Measurements from ENCODE around the gene UBE2I. TPM values are rescaled to one million over a fixed set of nuclear protein-coding genes. Genes with fewer than 3 reads are reported as not detected.

The UBE2I gene
- total and polyA plus RNA-seq, 2 of the 4 experiments (the other 2 are of a cell fraction) = 30.8 to 140 TPM

GRCh38 chr16:1261131-1261892, 48.1 kb upstream of the UBE2I start:
- intact Hi-C loops (cut with micrococcal nuclease) = no loop called here
- no peak overlapping the region for H3K27ac ChIP-seq (ENCODE audit: insufficient read depth, low read length)
- BruUV-seq (replicated peaks) = no TSS peak
- peak overlapping the region; percentile 28 for H2AK9ac ChIP-seq (replicated peaks; ENCODE audit: low read depth, low read length, poor library complexity)
- H2AK5ac ChIP-seq (ENCODE audit: low read depth, low read length) = no peak overlapping the region
- no peak overlapping the region for H3K9ac ChIP-seq (ENCODE audit: low read depth, low read length)
- no peak overlapping the region for H2BK15ac ChIP-seq (ENCODE audit: low read depth, low read length)
- in situ Hi-C loops (cut with MboI; ENCODE audit: low sequenced_read_pairs) = no loop called here
- H3K36me3 ChIP-seq (ENCODE audit: control insufficient read depth, insufficient read depth, low read length) = no peaks in the 10 kb centered on the region
- H4K5ac ChIP-seq (ENCODE audit: low read depth, low read length) = no peak overlapping the region
- DNase-seq (no peak), ATAC-seq (ENCODE audit: low read depth) (no peak)
- H4K20me1 ChIP-seq (ENCODE audit: insufficient read depth, low read length) = no peaks in the 10 kb centered on the region; the same call in 1 of the 2 replicates
- H3K4me1 ChIP-seq (ENCODE audit: control insufficient read depth, insufficient read depth, low read length) = no peaks in the 10 kb centered on the region
- H3K79me1 ChIP-seq (ENCODE audit: low read depth in 1 of 2, low read length in 2 of 2) = no peaks in the 10 kb centered on the region
- H3K27me3 ChIP-seq (ENCODE audit: control insufficient read depth, insufficient read depth, low read length) = peaks cover 40% of the 10 kb centered on the region
- no peak overlapping the region for H4K91ac ChIP-seq (ENCODE audit: insufficient read depth, low read depth, low read length)
- CTCF ChIA-PET = no interaction called here
- H2BK120ac ChIP-seq (ENCODE audit: low read depth, low read length) = no peak overlapping the region
- 4% methylated on average over 18 of the region's 47 CpGs; no CpG with 5 or more reads in 1 of the 2 experiments for WGBS, 2 experiments (ENCODE audit: extremely low coverage in 2 of 2, insufficient read length in 1 of 2)
- TF ChIP-seq SMC3 (IDR thresholded peaks at IDR 0.05; ENCODE audit: low read depth, low read length) = no peak
- TF ChIP-seq CEBPB (IDR thresholded peaks at IDR 0.05; ENCODE audit: low read depth, low read length) = no peak
- TF ChIP-seq BHLHE40 (IDR thresholded peaks at IDR 0.05; ENCODE audit: low read depth, low read length) = no peak
- no peak for TF ChIP-seq FOS (IDR thresholded peaks at IDR 0.05; ENCODE audit: low read depth, low read length)
- no peak for TF ChIP-seq MXI1 (IDR thresholded peaks at IDR 0.05; ENCODE audit: borderline replicate concordance, low read depth, low read length)
- TF ChIP-seq CHD1 (IDR thresholded peaks at IDR 0.05; ENCODE audit: low read depth, low read length) = no peak
- TF ChIP-seq, protein P1, sequence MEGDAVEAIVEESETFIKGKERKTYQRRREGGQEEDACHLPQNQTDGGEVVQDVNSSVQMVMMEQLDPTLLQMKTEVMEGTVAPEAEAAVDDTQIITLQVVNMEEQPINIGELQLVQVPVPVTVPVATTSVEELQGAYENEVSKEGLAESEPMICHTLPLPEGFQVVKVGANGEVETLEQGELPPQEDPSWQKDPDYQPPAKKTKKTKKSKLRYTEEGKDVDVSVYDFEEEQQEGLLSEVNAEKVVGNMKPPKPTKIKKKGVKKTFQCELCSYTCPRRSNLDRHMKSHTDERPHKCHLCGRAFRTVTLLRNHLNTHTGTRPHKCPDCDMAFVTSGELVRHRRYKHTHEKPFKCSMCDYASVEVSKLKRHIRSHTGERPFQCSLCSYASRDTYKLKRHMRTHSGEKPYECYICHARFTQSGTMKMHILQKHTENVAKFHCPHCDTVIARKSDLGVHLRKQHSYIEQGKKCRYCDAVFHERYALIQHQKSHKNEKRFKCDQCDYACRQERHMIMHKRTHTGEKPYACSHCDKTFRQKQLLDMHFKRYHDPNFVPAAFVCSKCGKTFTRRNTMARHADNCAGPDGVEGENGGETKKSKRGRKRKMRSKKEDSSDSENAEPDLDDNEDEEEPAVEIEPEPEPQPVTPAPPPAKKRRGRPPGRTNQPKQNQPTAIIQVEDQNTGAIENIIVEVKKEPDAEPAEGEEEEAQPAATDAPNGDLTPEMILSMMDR (conservative IDR thresholded peaks at IDR 0.05; ENCODE audit: low read depth, low read length) = no peak
- TF ChIP-seq, protein P2, sequence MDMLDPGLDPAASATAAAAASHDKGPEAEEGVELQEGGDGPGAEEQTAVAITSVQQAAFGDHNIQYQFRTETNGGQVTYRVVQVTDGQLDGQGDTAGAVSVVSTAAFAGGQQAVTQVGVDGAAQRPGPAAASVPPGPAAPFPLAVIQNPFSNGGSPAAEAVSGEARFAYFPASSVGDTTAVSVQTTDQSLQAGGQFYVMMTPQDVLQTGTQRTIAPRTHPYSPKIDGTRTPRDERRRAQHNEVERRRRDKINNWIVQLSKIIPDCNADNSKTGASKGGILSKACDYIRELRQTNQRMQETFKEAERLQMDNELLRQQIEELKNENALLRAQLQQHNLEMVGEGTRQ (IDR thresholded peaks at IDR 0.05; ENCODE audit: low read depth, low read length) = no peak
- TF ChIP-seq RCOR1 (IDR thresholded peaks at IDR 0.05; ENCODE audit: insufficient replicate concordance, low read length) = no peak
- TF ChIP-seq MAZ (IDR thresholded peaks at IDR 0.05; ENCODE audit: borderline replicate concordance, low read depth, low read length) = no peak
- TF ChIP-seq, protein P3, sequence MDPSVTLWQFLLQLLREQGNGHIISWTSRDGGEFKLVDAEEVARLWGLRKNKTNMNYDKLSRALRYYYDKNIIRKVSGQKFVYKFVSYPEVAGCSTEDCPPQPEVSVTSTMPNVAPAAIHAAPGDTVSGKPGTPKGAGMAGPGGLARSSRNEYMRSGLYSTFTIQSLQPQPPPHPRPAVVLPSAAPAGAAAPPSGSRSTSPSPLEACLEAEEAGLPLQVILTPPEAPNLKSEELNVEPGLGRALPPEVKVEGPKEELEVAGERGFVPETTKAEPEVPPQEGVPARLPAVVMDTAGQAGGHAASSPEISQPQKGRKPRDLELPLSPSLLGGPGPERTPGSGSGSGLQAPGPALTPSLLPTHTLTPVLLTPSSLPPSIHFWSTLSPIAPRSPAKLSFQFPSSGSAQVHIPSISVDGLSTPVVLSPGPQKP (IDR thresholded peaks at IDR 0.05; ENCODE audit: borderline replicate concordance, low read depth, low read length) = no peak
- no peak for TF ChIP-seq POLR2A (IDR thresholded peaks at IDR 0.05; ENCODE audit: low read depth, low read length)
- no peak for TF ChIP-seq MAFK (IDR thresholded peaks at IDR 0.05; ENCODE audit: low read depth, low read length)
- no peak for TF ChIP-seq RAD21 (IDR thresholded peaks at IDR 0.05; ENCODE audit: low read length)
- no peak for TF ChIP-seq RFX5 (IDR thresholded peaks at IDR 0.05; ENCODE audit: low read depth, low read length)
- no peak for TF ChIP-seq NFE2L2 (IDR thresholded peaks at IDR 0.05; ENCODE audit: low read depth, low read length)
- dilution Hi-C loops (cut with HindIII; ENCODE audit: low sequenced_read_pairs, unreplicated experiment) = no loop called here
- no peak overlapping the region for H3K18ac ChIP-seq (ENCODE audit: low read depth, low read length)
- no peak overlapping the region for H2AFZ ChIP-seq (replicated peaks; ENCODE audit: low read length, poor library complexity)
- H2BK20ac ChIP-seq (ENCODE audit: low read depth, low read length) = no peak overlapping the region
- peaks cover 4% of the 10 kb centered on the region; the same call in 1 of the 2 replicates for H3K9me1 ChIP-seq (ENCODE audit: insufficient read depth, low read length)
- H3K14ac ChIP-seq (replicated peaks; ENCODE audit: low read depth, low read length) = no peak overlapping the region
- POLR2A ChIA-PET (ENCODE audit: unreplicated experiment) = no interaction called here
- no peak overlapping the region for H3K23ac ChIP-seq (ENCODE audit: low read depth, low read length)
- no peaks in the 10 kb centered on the region for H3K9me3 ChIP-seq (ENCODE audit: control insufficient read depth, insufficient read depth, low read length)
- H3K4ac ChIP-seq (ENCODE audit: low read depth, low read length) = no peak overlapping the region
- no peak overlapping the region for H4K8ac ChIP-seq (ENCODE audit: low read depth in 2 of 2, low read length in 2 of 2)
- H2BK5ac ChIP-seq (ENCODE audit: low read depth, low read length, poor library complexity, severe bottlenecking) = no peak overlapping the region
- H3K4me2 ChIP-seq (ENCODE audit: low read depth, low read length) = no peak overlapping the region
- no peak overlapping the region for H3K4me3 ChIP-seq (ENCODE audit: insufficient read depth, low read depth, low read length)
- no peak overlapping the region for H3K56ac ChIP-seq (ENCODE audit: extremely low read depth, insufficient read depth, low read length)
